Gastrocnemius medialis (tissue), 4 donors: ENCODE results near the gene SNRPB2. TPM values are rescaled to one million over a fixed set of nuclear protein-coding genes. Genes with fewer than 3 reads are reported as not detected.
A peak's percentile ranks its signal among the peaks of the same experiment; 100 is the strongest.

Experiments used
- ATAC-seq, 2 donors: fragments of 150-250 bp; one replicate each; pipeline ENCODE4 v1.9.1; 2016
- DNase-seq, 2 donors: peaks; one replicate each; pipeline ENCODE4 v3.0.0-alpha.2; 2019
- H3K27ac ChIP-seq, 4 donors: fragments of 200-600 bp; sonication (generic); 1 replicate in 1 of 4; 2 replicates in 3 of 4; pipeline ENCODE4 v1.5.1; 2016 to 2018; ENCODE audit warnings: mild to moderate bottlenecking in 2 of 4, moderate library complexity in 1 of 4
- H3K27me3 ChIP-seq, 3 donors: fragments of 200-600 bp; sonication (generic) in 2 of 3; 1 replicate in 1 of 3; 2 replicates in 2 of 3; pipeline versions ENCODE4 v1.5.1 to v1.6.0; 2016 to 2019; ENCODE audit warnings: mild to moderate bottlenecking in 1 of 3, moderate library complexity in 1 of 3
- H3K36me3 ChIP-seq, 2 donors: fragments of 200-600 bp; sonication (generic) in 1 of 2; one replicate each; pipeline ENCODE4 v1.5.1; 2017 to 2018
- H3K4me1 ChIP-seq, 2 donors: fragments of 200-600 bp; sonication (generic) in 1 of 2; one replicate each; pipeline ENCODE4 v1.5.1; 2016 to 2017; ENCODE audit warnings: mild to moderate bottlenecking in 2 of 2
- H3K4me3 ChIP-seq, 4 donors: fragments of 200-600 bp; sonication (generic) in 3 of 4; 1 replicate in 1 of 4; 2 replicates in 3 of 4; pipeline ENCODE4 v1.5.1; 2016 to 2019; ENCODE audit warnings: mild to moderate bottlenecking in 2 of 4
- H3K9me3 ChIP-seq, 3 donors: fragments of 200-600 bp; sonication (generic) in 2 of 3; 1 replicate in 1 of 3; 2 replicates in 2 of 3; pipeline ENCODE4 v1.5.1; 2016 to 2019
- POLR2A ChIP-seq, 2 donors: fragments of 450-650 bp; IDR thresholded peaks; one replicate each; pipeline ENCODE4 v1.6.1; 2017; ENCODE audit warnings: antibody characterized with exemption in 2 of 2, mild to moderate bottlenecking in 2 of 2, moderate library complexity in 2 of 2
- in situ Hi-C, 4 donors: fragments of 200-750 bp; cut with MboI; loops; one replicate each; pipeline versions ENCODE4 v1.15.0 to v1.8.0; 2017; ENCODE audit warnings: low sequenced_read_pairs in 4 of 4
- intact Hi-C: fragments of 100-400 bp; cut with DNase I; formaldehyde crosslinking; loops from one replicate; pipeline ENCODE4 v1.15.1; 2023; ENCODE audit warnings: low total_unique reads
- total RNA-seq, 4 donors: library from RNA; depleted of rRNA; stranded (reverse); fragments of >200 nt; gene quantifications; one replicate each; pipeline versions ENCODE4 v1.1.0 to v1.2.3, GENCODE V29; 2016
- TF ChIP-seq, protein P1 (sequence below), 5 experiments: fragments of 450-650 bp in 3 of 5; fragments of 200-600 bp in 2 of 5; sonication (generic) in 2 of 5; IDR thresholded peaks in 4 of 5; conservative IDR thresholded peaks in 1 of 5; 1 replicate in 4 of 5; 2 replicates in 1 of 5; pipeline ENCODE4 v1.5.1; 2016 to 2019; ENCODE audit warnings: antibody characterized with exemption in 5 of 5, mild to moderate bottlenecking in 3 of 5, moderate library complexity in 3 of 5

SNRPB2 gene
- total RNA-seq, 4 donors from 2014 or later, result 18.6 to 37.5 (median 31.7) TPM

DNA sequence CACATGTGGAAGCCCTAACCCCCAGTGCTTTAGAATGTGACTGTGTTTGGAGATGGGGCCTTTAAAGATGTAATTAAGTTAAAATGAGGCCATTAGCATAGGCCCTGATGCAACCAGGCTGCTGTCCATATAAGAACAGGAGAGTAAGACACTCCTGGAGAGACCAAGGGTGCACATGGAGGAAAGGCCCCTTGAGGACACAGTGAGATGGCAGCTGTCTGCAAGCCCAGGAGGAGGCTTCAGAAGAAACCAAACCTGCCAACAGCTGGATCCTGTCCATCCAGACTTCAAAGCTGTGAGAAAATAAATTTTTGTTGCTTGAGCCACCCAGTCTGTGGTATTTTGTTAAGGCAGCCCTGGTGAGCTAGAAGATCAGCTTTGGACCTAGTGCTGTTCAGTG is 16.8 kb upstream of the SNRPB2 start:
- no peak for DNase-seq
- Histone ChIP-seq H3K27ac (no peak overlapping the region), H3K27me3 (no peaks in the 10 kb centered on the region), H3K36me3 (no peaks in the 10 kb centered on the region), H3K4me3 (no peak overlapping the region), H3K9me3 (no peaks in the 10 kb centered on the region), H3K4me1 (peaks cover 8 to 10% of the 10 kb centered on the region in 2 donors)
- in situ Hi-C loops, result loop anchor here in 1 of 4 donors (25.0 kb wide), 1 partner anchor 101 kb away; no protein-coding TSS in a partner anchor
- intact Hi-C loops, result no loop called here
- TF ChIP-seq POLR2A (IDR thresholded peaks at IDR 0.05), result no peak
- TF ChIP-seq, protein P1, sequence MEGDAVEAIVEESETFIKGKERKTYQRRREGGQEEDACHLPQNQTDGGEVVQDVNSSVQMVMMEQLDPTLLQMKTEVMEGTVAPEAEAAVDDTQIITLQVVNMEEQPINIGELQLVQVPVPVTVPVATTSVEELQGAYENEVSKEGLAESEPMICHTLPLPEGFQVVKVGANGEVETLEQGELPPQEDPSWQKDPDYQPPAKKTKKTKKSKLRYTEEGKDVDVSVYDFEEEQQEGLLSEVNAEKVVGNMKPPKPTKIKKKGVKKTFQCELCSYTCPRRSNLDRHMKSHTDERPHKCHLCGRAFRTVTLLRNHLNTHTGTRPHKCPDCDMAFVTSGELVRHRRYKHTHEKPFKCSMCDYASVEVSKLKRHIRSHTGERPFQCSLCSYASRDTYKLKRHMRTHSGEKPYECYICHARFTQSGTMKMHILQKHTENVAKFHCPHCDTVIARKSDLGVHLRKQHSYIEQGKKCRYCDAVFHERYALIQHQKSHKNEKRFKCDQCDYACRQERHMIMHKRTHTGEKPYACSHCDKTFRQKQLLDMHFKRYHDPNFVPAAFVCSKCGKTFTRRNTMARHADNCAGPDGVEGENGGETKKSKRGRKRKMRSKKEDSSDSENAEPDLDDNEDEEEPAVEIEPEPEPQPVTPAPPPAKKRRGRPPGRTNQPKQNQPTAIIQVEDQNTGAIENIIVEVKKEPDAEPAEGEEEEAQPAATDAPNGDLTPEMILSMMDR (IDR thresholded peaks at IDR 0.05 in 4 of 5, conservative IDR thresholded peaks at IDR 0.05 in 1 of 5), result no peak
- no peak for ATAC-seq

DNA sequence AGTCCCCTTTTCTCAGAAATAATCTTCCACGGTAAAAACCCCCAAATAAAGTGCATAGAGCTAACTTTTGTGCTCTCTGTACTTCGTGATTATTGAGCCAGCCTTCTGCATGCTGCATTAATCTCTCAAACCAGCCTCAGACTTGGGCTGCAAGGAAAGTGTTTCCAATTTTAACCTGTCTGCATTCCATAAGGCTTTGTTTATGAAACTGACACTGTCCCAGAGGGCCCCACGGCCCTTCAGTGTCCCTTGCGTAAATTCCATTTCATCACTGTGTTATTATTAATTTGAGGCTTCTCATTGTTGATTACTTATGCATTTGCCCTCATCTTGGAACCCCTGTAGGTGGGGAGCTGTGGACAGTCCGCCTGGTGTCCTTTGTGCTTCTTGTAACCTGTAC is 15.6 kb upstream of the SNRPB2 start:
- DNase-seq (no peak), ATAC-seq (peak; percentile 39 to 45)
- Histone ChIP-seq H3K9me3 (no peaks in the 10 kb centered on the region), H3K4me1 (peaks cover 8 to 10% of the 10 kb centered on the region in 2 donors), H3K27ac (no peak overlapping the region), H3K4me3 (no peak overlapping the region), H3K27me3 (no peaks in the 10 kb centered on the region), H3K36me3 (no peaks in the 10 kb centered on the region)
- in situ Hi-C loops (loop anchor here in 1 of 4 donors (25.0 kb wide), 1 partner anchor 102 kb away; no protein-coding TSS in a partner anchor), intact Hi-C loops (no loop called here)
- no peak for TF ChIP-seq POLR2A (IDR thresholded peaks at IDR 0.05)
- TF ChIP-seq, protein P1 (IDR thresholded peaks at IDR 0.05 in 4 of 5, conservative IDR thresholded peaks at IDR 0.05 in 1 of 5), result no peak

DNA sequence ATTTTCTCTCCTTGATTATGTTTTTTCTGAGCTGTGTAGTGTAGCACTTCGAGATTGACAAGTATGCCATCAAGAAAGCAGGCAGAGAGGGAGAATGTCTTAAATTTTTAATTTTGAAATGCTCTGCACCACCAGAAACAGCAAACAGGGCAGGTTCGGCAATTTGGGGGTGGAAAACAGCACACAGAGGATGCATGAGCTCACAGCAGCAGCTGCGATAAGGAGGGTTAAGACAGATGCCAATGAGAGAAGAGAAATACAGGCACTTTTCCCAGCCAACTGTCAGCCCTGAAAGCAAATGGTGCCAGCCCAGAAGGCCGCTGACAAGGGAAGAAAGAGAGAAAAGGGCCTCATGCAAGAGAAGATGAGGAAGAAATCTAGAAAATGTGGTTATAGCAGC is 15.1 kb upstream of the SNRPB2 start:
- no peaks in the 10 kb centered on the region for H3K9me3 ChIP-seq
- H3K4me1 ChIP-seq, result peaks cover 8 to 10% of the 10 kb centered on the region in 2 donors
- no peak overlapping the region for H3K27ac ChIP-seq
- DNase-seq (no peak), ATAC-seq (no peak)
- intact Hi-C loops, result no loop called here
- no peaks in the 10 kb centered on the region for H3K36me3 ChIP-seq
- H3K27me3 ChIP-seq, result no peaks in the 10 kb centered on the region
- in situ Hi-C loops, result loop anchor here in 1 of 4 donors (25.0 kb wide), 1 partner anchor 102 kb away; no protein-coding TSS in a partner anchor
- TF ChIP-seq, protein P1 (IDR thresholded peaks at IDR 0.05 in 4 of 5, conservative IDR thresholded peaks at IDR 0.05 in 1 of 5), result no peak
- TF ChIP-seq POLR2A (IDR thresholded peaks at IDR 0.05), result no peak
- no peak overlapping the region for H3K4me3 ChIP-seq

DNA sequence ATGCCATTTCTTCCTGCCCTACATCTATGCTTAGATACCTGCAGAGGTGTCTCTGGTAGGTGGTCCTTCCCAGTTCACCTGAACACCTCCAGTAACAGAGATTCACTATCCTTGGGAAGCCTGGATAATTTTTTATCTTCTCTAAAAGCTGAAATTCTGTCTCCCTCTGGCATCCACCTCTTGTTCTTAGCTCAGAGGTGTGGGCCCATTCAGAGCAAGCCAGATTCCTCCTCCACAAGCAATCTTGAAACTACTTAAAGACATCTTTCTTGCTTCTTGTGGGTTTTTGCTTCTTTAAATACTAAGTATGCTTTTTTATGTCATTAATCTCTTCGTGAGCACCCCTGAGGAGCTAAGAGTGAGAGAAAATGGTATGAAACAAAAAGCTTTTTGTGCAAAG is 10.4 kb upstream of the SNRPB2 start:
- ATAC-seq (no peak), DNase-seq (no peak)
- peaks cover under 1 to 13% of the 10 kb centered on the region in 2 donors for H3K4me1 ChIP-seq
- intact Hi-C loops (no loop called here), in situ Hi-C loops (loop anchor here in 1 of 4 donors (25.0 kb wide), 1 partner anchor 107 kb away; no protein-coding TSS in a partner anchor)
- H3K9me3 ChIP-seq, result no peaks in the 10 kb centered on the region
- TF ChIP-seq, protein P1 (IDR thresholded peaks at IDR 0.05 in 4 of 5, conservative IDR thresholded peaks at IDR 0.05 in 1 of 5), result no peak
- TF ChIP-seq POLR2A (IDR thresholded peaks at IDR 0.05), result no peak
- H3K27me3 ChIP-seq, result no peaks in the 10 kb centered on the region
- no peak overlapping the region for H3K4me3 ChIP-seq
- H3K36me3 ChIP-seq, result no peaks in the 10 kb centered on the region
- no peak overlapping the region for H3K27ac ChIP-seq
